CD4-positive, alpha-beta T cell treated with Interleukin-4 for 4 hours (primary cell): ENCODE results near the gene CYP19A1.
A peak's percentile ranks its signal among the peaks of the same experiment; 100 is the strongest.

ENCODE experiments used
- DNase-seq: peaks from one replicate; pipeline ENCODE4 v3.0.0-alpha.2; 2020

CYP19A1 gene

GRCh38 chr15:51338496-51338895 is at the start of gene CYP19A1:
Gene CYP19A1, minus strand, starts transcription at chr15:51338596. Its CDS starts 95,684 bp downstream, at chr15:51242912.
- no peak for DNase-seq

- DNase-seq, result no peak
These were observed 49.3 kb upstream of the CYP19A1 start for GRCh38 chr15:51387699-51388041.

- no peak for DNase-seq
These were observed 48.7 kb upstream of the CYP19A1 start for GRCh38 chr15:51386960-51387698.

- no peak for DNase-seq
These were observed 48.1 kb upstream of the CYP19A1 start for GRCh38 chr15:51386486-51386885.

- DNase-seq, result no peak
These were observed 47.6 kb upstream of the CYP19A1 start for GRCh38 chr15:51386029-51386428.

- no peak for DNase-seq
These were observed 44.4 kb upstream of the CYP19A1 start for GRCh38 chr15:51382787-51383186.

GRCh38 chr15:51380999-51381806 is 42.8 kb upstream of the CYP19A1 start:
- peak; percentile 4 for DNase-seq

GRCh38 chr15:51379390-51379789 is 41.0 kb upstream of the CYP19A1 start:
- DNase-seq, result no peak

GRCh38 chr15:51378406-51378805 is 40.0 kb upstream of the CYP19A1 start:
- no peak for DNase-seq

GRCh38 chr15:51377038-51377786 is 38.8 kb upstream of the CYP19A1 start:
- no peak for DNase-seq

- no peak for DNase-seq
These were observed 37.7 kb upstream of the CYP19A1 start for GRCh38 chr15:51375966-51376640.

GRCh38 chr15:51374131-51374530 is 35.7 kb upstream of the CYP19A1 start:
- no peak for DNase-seq

GRCh38 chr15:51371266-51371665 is 32.9 kb upstream of the CYP19A1 start:
- no peak for DNase-seq

- no peak for DNase-seq
These were observed 31.0 kb upstream of the CYP19A1 start for GRCh38 chr15:51369451-51369761.

- DNase-seq, result no peak
These were observed 30.5 kb upstream of the CYP19A1 start for GRCh38 chr15:51368751-51369450.

GRCh38 chr15:51368307-51368706 is 29.9 kb upstream of the CYP19A1 start:
- no peak for DNase-seq

- no peak for DNase-seq
These were observed 29.1 kb upstream of the CYP19A1 start for GRCh38 chr15:51367322-51367976.

GRCh38 chr15:51366920-51367319 is 28.5 kb upstream of the CYP19A1 start:
- no peak for DNase-seq

GRCh38 chr15:51366071-51366470 is 27.7 kb upstream of the CYP19A1 start:
- no peak for DNase-seq

- DNase-seq, result no peak
These were observed 27.0 kb upstream of the CYP19A1 start for GRCh38 chr15:51365417-51365816.

GRCh38 chr15:51363383-51363782 is 25.0 kb upstream of the CYP19A1 start:
- no peak for DNase-seq

- no peak for DNase-seq
These were observed 21.6 kb upstream of the CYP19A1 start for GRCh38 chr15:51359981-51360380.
